ENCODE measurements around the gene ANKDD1B. TPM values are rescaled to one million over a fixed set of nuclear protein-coding genes. Genes with fewer than 3 reads are reported as not detected.

ANKDD1B gene
- total and polyA plus RNA-seq, 9 of the 15 experiments (the other 6 are each of a cell fraction or from before 2014, with no cell fraction given): 0.04 to 0.29 (median 0.18) TPM; not detected in 1

DNA sequence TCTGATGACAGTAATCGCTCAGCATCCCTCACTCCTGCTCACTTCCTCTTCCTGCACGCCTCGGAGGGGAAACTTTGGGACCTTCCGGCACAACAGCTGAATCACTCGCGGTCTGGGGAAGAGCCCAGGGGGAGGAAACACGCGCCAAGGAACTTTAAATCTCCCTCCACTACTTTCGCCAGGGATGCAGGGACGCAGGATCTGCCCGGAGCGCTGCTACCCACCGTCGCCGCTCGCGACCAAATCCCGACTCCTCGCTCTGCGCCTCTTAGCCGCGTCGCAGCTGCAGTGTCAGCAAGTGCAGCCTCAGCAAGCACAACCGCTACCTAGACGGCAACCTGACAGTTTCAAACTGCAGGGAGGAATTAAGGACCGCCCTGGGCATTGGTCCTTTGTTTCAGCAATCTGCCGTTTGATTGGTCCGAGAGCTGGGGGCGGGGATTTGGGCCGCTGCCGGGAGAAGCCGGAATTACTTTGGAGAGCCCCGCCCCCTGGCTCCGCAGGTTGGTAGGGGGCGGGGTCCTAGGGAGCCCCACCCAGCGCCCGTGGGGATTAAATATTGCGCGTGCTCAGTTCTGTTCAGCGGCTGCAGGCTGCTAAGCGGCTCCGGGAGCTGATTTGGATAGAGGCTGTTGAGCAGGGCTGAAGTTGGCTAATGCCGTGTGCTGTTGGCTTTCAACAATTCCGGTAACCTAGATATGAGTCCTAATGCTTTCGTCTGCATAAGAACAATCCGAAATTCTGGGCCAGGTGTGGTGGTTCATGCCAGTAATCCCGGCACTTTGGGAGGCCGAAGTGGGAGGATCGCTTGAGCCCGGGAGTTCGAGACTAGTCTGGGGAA, 106.0 kb downstream of the ANKDD1B start, which contains the start of gene POC5 (continued):
- TF ChIP-seq KHSRP (IDR thresholded peaks at IDR 0.05) (0 out of 2 replicates have a peak, but pooled peaks have one; percentile 13), ZNF3 (CRISPR knock-in tag; IDR thresholded peaks at IDR 0.05) (no peak), PHF20 (IDR thresholded peaks at IDR 0.05; ENCODE audit: partially characterized antibody) (peak; percentile 93), SRSF7 (optimal IDR thresholded peaks at IDR 0.05; ENCODE audit: low read depth, low read length) (no peak), CEBPB (tag; IDR thresholded peaks at IDR 0.05) (no peak), FOXA3 (CRISPR knock-in tag; conservative IDR thresholded peaks at IDR 0.05 in 1 of 2, IDR thresholded peaks at IDR 0.05 in 1 of 2) (no peak), SIN3B (IDR thresholded peaks at IDR 0.05; ENCODE audit: low read depth) (peak; percentile 93), ASH1L (IDR thresholded peaks at IDR 0.05; ENCODE audit: borderline replicate concordance, low read depth, partially characterized antibody) (peak; percentile 94), FOXK2 (conservative IDR thresholded peaks at IDR 0.05 in 1 of 2, IDR thresholded peaks at IDR 0.05 in 1 of 2; ENCODE audit: low read depth in 2 of 2) (peak; percentile 86 to 87), SPI1 (IDR thresholded peaks at IDR 0.05; ENCODE audit: borderline replicate concordance, low read depth, low read length) (peak; percentile 97), CHD2 (IDR thresholded peaks at IDR 0.05; ENCODE audit: low read depth, low read length) (peak; percentile 69; the same call in 1 of the 2 replicates), HMG20A (CRISPR knock-in tag; conservative IDR thresholded peaks at IDR 0.05) (no peak), ILK (tag; IDR thresholded peaks at IDR 0.05; ENCODE audit: borderline replicate concordance, low read depth) (no peak), ZNF23 (CRISPR knock-in tag; IDR thresholded peaks at IDR 0.05) (no peak), ZNF239 (CRISPR knock-in tag; IDR thresholded peaks at IDR 0.05) (no peak), ZFPM2 (CRISPR knock-in tag; IDR thresholded peaks at IDR 0.05) (no peak), ZNF57 (CRISPR knock-in tag; IDR thresholded peaks at IDR 0.05) (no peak), MCM2 (IDR thresholded peaks at IDR 0.05; ENCODE audit: low read depth) (no peak), FOSL1 (tag; conservative IDR thresholded peaks at IDR 0.05) (peak; percentile 62)
- TF ChIP-seq, protein P1, sequence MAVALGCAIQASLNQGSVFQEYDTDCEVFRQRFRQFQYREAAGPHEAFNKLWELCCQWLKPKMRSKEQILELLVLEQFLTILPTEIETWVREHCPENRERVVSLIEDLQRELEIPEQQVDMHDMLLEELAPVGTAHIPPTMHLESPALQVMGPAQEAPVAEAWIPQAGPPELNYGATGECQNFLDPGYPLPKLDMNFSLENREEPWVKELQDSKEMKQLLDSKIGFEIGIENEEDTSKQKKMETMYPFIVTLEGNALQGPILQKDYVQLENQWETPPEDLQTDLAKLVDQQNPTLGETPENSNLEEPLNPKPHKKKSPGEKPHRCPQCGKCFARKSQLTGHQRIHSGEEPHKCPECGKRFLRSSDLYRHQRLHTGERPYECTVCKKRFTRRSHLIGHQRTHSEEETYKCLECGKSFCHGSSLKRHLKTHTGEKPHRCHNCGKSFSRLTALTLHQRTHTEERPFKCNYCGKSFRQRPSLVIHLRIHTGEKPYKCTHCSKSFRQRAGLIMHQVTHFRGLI (CRISPR knock-in tag; IDR thresholded peaks at IDR 0.05): no peak
- TF ChIP-seq, protein P2, sequence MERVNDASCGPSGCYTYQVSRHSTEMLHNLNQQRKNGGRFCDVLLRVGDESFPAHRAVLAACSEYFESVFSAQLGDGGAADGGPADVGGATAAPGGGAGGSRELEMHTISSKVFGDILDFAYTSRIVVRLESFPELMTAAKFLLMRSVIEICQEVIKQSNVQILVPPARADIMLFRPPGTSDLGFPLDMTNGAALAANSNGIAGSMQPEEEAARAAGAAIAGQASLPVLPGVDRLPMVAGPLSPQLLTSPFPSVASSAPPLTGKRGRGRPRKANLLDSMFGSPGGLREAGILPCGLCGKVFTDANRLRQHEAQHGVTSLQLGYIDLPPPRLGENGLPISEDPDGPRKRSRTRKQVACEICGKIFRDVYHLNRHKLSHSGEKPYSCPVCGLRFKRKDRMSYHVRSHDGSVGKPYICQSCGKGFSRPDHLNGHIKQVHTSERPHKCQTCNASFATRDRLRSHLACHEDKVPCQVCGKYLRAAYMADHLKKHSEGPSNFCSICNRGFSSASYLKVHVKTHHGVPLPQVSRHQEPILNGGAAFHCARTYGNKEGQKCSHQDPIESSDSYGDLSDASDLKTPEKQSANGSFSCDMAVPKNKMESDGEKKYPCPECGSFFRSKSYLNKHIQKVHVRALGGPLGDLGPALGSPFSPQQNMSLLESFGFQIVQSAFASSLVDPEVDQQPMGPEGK (CRISPR knock-in tag; IDR thresholded peaks at IDR 0.05; ENCODE audit: borderline replicate concordance): no peak
- TF ChIP-seq, protein P3, sequence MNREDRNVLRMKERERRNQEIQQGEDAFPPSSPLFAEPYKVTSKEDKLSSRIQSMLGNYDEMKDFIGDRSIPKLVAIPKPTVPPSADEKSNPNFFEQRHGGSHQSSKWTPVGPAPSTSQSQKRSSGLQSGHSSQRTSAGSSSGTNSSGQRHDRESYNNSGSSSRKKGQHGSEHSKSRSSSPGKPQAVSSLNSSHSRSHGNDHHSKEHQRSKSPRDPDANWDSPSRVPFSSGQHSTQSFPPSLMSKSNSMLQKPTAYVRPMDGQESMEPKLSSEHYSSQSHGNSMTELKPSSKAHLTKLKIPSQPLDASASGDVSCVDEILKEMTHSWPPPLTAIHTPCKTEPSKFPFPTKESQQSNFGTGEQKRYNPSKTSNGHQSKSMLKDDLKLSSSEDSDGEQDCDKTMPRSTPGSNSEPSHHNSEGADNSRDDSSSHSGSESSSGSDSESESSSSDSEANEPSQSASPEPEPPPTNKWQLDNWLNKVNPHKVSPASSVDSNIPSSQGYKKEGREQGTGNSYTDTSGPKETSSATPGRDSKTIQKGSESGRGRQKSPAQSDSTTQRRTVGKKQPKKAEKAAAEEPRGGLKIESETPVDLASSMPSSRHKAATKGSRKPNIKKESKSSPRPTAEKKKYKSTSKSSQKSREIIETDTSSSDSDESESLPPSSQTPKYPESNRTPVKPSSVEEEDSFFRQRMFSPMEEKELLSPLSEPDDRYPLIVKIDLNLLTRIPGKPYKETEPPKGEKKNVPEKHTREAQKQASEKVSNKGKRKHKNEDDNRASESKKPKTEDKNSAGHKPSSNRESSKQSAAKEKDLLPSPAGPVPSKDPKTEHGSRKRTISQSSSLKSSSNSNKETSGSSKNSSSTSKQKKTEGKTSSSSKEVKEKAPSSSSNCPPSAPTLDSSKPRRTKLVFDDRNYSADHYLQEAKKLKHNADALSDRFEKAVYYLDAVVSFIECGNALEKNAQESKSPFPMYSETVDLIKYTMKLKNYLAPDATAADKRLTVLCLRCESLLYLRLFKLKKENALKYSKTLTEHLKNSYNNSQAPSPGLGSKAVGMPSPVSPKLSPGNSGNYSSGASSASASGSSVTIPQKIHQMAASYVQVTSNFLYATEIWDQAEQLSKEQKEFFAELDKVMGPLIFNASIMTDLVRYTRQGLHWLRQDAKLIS (CRISPR knock-in tag; IDR thresholded peaks at IDR 0.05): peak; percentile 24; the same call in 1 of the 2 replicates

Measured in K562 (cell line).